WTC11 (cell line): ENCODE results near the gene CACNG3. TPM values are rescaled to one million over a fixed set of nuclear protein-coding genes. Genes with fewer than 3 reads are reported as not detected.

Experiments
- ARID4B ChIP-seq: sonication (generic); formaldehyde crosslinking; IDR thresholded peaks from 2 replicates; pipeline ENCODE4 v1.8.0; 2023; ENCODE audit warnings: missing genetic modification reagents, mild to moderate bottlenecking, borderline replicate concordance
- ATF2 ChIP-seq: sonication (generic); formaldehyde crosslinking; IDR thresholded peaks from 2 replicates; pipeline ENCODE4 v1.8.1; 2022; ENCODE audit warnings: low read depth, missing genetic modification reagents, borderline replicate concordance
- CDX4 ChIP-seq: fragments of 250-450 bp; sonication (Bioruptor Pico); IDR thresholded peaks from 2 replicates; pipeline ENCODE4 v1.9.0; 2021; ENCODE audit warnings: moderate library complexity, mild to moderate bottlenecking, inconsistent platforms, borderline replicate concordance
- E2F1 ChIP-seq: sonication (generic); formaldehyde crosslinking; IDR thresholded peaks from 2 replicates; pipeline ENCODE4 v1.8.0; 2022; ENCODE audit warnings: mild to moderate bottlenecking, missing genetic modification reagents
- E2F4 ChIP-seq: sonication (generic); formaldehyde crosslinking; IDR thresholded peaks from 2 replicates; pipeline ENCODE4 v1.8.1; 2022; ENCODE audit warnings: low read depth, mild to moderate bottlenecking, moderate library complexity, missing genetic modification reagents, borderline replicate concordance
- FOXP1 ChIP-seq: sonication (generic); formaldehyde crosslinking; IDR thresholded peaks from 2 replicates; pipeline ENCODE4 v1.8.0; 2022; ENCODE audit warnings: missing genetic modification reagents, mild to moderate bottlenecking, moderate library complexity, borderline replicate concordance
- GABPB1 ChIP-seq: sonication (generic); formaldehyde crosslinking; IDR thresholded peaks from 2 replicates; pipeline ENCODE4 v1.8.1; 2023; ENCODE audit warnings: mild to moderate bottlenecking, missing genetic modification reagents
- GTF2I ChIP-seq: fragments of 250-450 bp; sonication (Bioruptor Pico); conservative IDR thresholded peaks from 2 replicates; pipeline ENCODE4 v1.4.0; 2021; ENCODE audit warnings: mild to moderate bottlenecking
- HMGXB4 ChIP-seq: sonication (generic); formaldehyde crosslinking; IDR thresholded peaks from 2 replicates; pipeline ENCODE4 v1.8.1; 2023; ENCODE audit warnings: mild to moderate bottlenecking, moderate library complexity, missing genetic modification reagents
- IRF2 ChIP-seq: sonication (generic); formaldehyde crosslinking; IDR thresholded peaks from 2 replicates; pipeline ENCODE4 v1.8.0; 2022; ENCODE audit warnings: low read depth, missing genetic modification reagents, borderline replicate concordance
- PRDM15 ChIP-seq: sonication (generic); formaldehyde crosslinking; IDR thresholded peaks from 2 replicates; pipeline ENCODE4 v1.8.0; 2022; ENCODE audit warnings: missing genetic modification reagents
- SMAD3 ChIP-seq: sonication (generic); formaldehyde crosslinking; IDR thresholded peaks from 2 replicates; pipeline ENCODE4 v1.8.0; 2022; ENCODE audit warnings: missing genetic modification reagents, mild to moderate bottlenecking, borderline replicate concordance
- SMAD4 ChIP-seq: sonication (generic); formaldehyde crosslinking; IDR thresholded peaks from 2 replicates; pipeline ENCODE4 v1.8.0; 2022; ENCODE audit warnings: mild to moderate bottlenecking, missing genetic modification reagents
- TEAD4 ChIP-seq: sonication (generic); formaldehyde crosslinking; IDR thresholded peaks from 2 replicates; pipeline ENCODE4 v1.8.0; 2022; ENCODE audit warnings: mild to moderate bottlenecking, missing genetic modification reagents
- ZBTB43 ChIP-seq: sonication (generic); formaldehyde crosslinking; IDR thresholded peaks from 2 replicates; pipeline ENCODE4 v1.8.1; 2023; ENCODE audit warnings: mild to moderate bottlenecking, missing genetic modification reagents
- ZNF281 ChIP-seq: sonication (generic); formaldehyde crosslinking; IDR thresholded peaks from 2 replicates; pipeline ENCODE4 v1.8.0; 2023; ENCODE audit warnings: mild to moderate bottlenecking, missing genetic modification reagents
- total RNA-seq: library from RNA; stranded (reverse); gene quantifications from 3 replicates; pipeline ENCODE4 v1.2.3, GENCODE V29; 2021

Gene CACNG3
- total RNA-seq, 1 experiment from 2014 or later: not detected

- TF ChIP-seq ARID4B (CRISPR knock-in tag): peak; percentile 98
- no peak for TF ChIP-seq ATF2 (CRISPR knock-in tag)
- peak; percentile 82 for TF ChIP-seq E2F4 (CRISPR knock-in tag)
- TF ChIP-seq IRF2 (CRISPR knock-in tag): no peak
- TF ChIP-seq PRDM15 (CRISPR knock-in tag): no peak
- TF ChIP-seq SMAD3 (CRISPR knock-in tag): peak; percentile 92
- no peak for TF ChIP-seq HMGXB4 (CRISPR knock-in tag)
- TF ChIP-seq ZNF281: peak; percentile 90; the same call in 1 of the 2 replicates
- TF ChIP-seq FOXP1: peak; percentile 97
- peak; percentile 84; the same call in 1 of the 2 replicates for TF ChIP-seq TEAD4 (CRISPR knock-in tag)
- TF ChIP-seq GTF2I: no peak
- TF ChIP-seq E2F1: peak; percentile 85; the same call in 1 of the 2 replicates
- no peak for TF ChIP-seq CDX4 (CRISPR knock-in tag)
- TF ChIP-seq GABPB1 (CRISPR knock-in tag): no peak
- TF ChIP-seq ZBTB43 (CRISPR knock-in tag): peak; percentile 96
- TF ChIP-seq SMAD4 (CRISPR knock-in tag): peak; percentile 93
Observed at GRCh38 chr16:24255456-24256371, at the start of gene CACNG3 (continued).
